ENCODE results near the gene NQO2. TPM values are rescaled to one million over a fixed set of nuclear protein-coding genes. Genes with fewer than 3 reads are reported as not detected.

The NQO2 gene
- total and polyA plus RNA-seq, 2 of the 13 experiments (the other 11 are each of a cell fraction or from before 2014, with no cell fraction given): 32.2 to 56.5 TPM

- TF ChIP-seq AKNA (CRISPR knock-in tag; IDR thresholded peaks at IDR 0.05; ENCODE audit: borderline replicate concordance) (no peak), NFIB (CRISPR knock-in tag; IDR thresholded peaks at IDR 0.05; ENCODE audit: borderline replicate concordance) (no peak), ZNF34 (CRISPR knock-in tag; IDR thresholded peaks at IDR 0.05; ENCODE audit: borderline replicate concordance) (no peak; the same call in 1 of the 2 replicates), NR3C1 (CRISPR knock-in tag; IDR thresholded peaks at IDR 0.05) (no peak), ATM (IDR thresholded peaks at IDR 0.05; ENCODE audit: borderline replicate concordance) (no peak), ZNF329 (CRISPR knock-in tag; IDR thresholded peaks at IDR 0.05; ENCODE audit: low read depth) (no peak), ZNF784 (CRISPR knock-in tag; IDR thresholded peaks at IDR 0.05; ENCODE audit: borderline replicate concordance) (peak; percentile 38; the same call in 1 of the 2 replicates), ZNF224 (CRISPR knock-in tag; IDR thresholded peaks at IDR 0.05) (no peak; the same call in 1 of the 2 replicates), ZBTB3 (CRISPR knock-in tag; IDR thresholded peaks at IDR 0.05; ENCODE audit: borderline replicate concordance, low read depth) (no peak), RFXANK (CRISPR knock-in tag; IDR thresholded peaks at IDR 0.05) (0 out of 2 replicates have a peak, but pooled peaks have one; percentile 29), ZNF318 (CRISPR knock-in tag; IDR thresholded peaks at IDR 0.05) (no peak), GATAD2A (CRISPR knock-in tag; IDR thresholded peaks at IDR 0.05) (peak; percentile 17; the same call in 1 of the 2 replicates)
- TF ChIP-seq, protein P1, sequence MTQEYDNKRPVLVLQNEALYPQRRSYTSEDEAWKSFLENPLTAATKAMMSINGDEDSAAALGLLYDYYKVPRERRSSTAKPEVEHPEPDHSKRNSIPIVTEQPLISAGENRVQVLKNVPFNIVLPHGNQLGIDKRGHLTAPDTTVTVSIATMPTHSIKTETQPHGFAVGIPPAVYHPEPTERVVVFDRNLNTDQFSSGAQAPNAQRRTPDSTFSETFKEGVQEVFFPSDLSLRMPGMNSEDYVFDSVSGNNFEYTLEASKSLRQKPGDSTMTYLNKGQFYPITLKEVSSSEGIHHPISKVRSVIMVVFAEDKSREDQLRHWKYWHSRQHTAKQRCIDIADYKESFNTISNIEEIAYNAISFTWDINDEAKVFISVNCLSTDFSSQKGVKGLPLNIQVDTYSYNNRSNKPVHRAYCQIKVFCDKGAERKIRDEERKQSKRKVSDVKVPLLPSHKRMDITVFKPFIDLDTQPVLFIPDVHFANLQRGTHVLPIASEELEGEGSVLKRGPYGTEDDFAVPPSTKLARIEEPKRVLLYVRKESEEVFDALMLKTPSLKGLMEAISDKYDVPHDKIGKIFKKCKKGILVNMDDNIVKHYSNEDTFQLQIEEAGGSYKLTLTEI (CRISPR knock-in tag; conservative IDR thresholded peaks at IDR 0.05): no peak
Observed at GRCh38 chr6:2990248-2990931, 9.3 kb upstream of the NQO2 start (continued).
